Activated B cell treated with CpG ODN at 0.5 μM for 24 hours (primary cell): ENCODE measurements around the gene RNF7. TPM values are rescaled to one million over a fixed set of nuclear protein-coding genes. Genes with fewer than 3 reads are reported as not detected.
"Not testable (repeated sequence)": the region's sequence is repeated elsewhere in the genome, so short reads cannot be mapped to it uniquely, and the experiment has no call there.

Source experiments
- ATAC-seq: fragments of 200-7000 bp; cut with Tn5 transposase; one replicate; pipeline ENCODE4 v1.10.0; 2021; ENCODE audit warnings: low read depth, mild to moderate bottlenecking, moderate library complexity
- CTCF ChIA-PET: fragments of 350-600 bp; sonication (Branson Sonifier 250); formaldehyde crosslinking; loops from one replicate; lab custom pipeline; 2021; ENCODE audit warnings: antibody characterized with exemption; lab: Charles Lee
- POLR2A ChIA-PET: fragments of 350-600 bp; sonication (Branson Sonifier 250); formaldehyde crosslinking; loops from one replicate; lab custom pipeline; 2021; ENCODE audit warnings: antibody characterized with exemption; lab: Charles Lee
- DNase-seq: peaks from one replicate; pipeline ENCODE4 v3.0.0; 2022
- H3K27ac Mint-ChIP-seq: one replicate; pipeline ENCODE4 v1.8.0; 2020; ENCODE audit warnings: mixed read lengths
- H3K27me3 Mint-ChIP-seq: one replicate; pipeline ENCODE4 v1.8.0; 2021; ENCODE audit warnings: mixed read lengths
- H3K36me3 Mint-ChIP-seq: one replicate; pipeline ENCODE4 v1.8.0; 2021; ENCODE audit warnings: low read depth, mixed read lengths
- H3K4me1 Mint-ChIP-seq: one replicate; pipeline ENCODE4 v1.8.0; 2021; ENCODE audit warnings: mixed read lengths
- H3K4me3 Mint-ChIP-seq: one replicate; pipeline ENCODE4 v1.8.0; 2020; ENCODE audit warnings: mild to moderate bottlenecking, mixed read lengths
- H3K9me3 Mint-ChIP-seq: one replicate; pipeline ENCODE4 v1.8.0; 2020; ENCODE audit warnings: mixed read lengths
- CTCF ChIP-seq: fragments of 200-600 bp; IDR thresholded peaks from one replicate; pipeline ENCODE4 v1.8.0; 2022; ENCODE audit warnings: antibody characterized with exemption, mild to moderate bottlenecking
- intact Hi-C: fragments of 100-400 bp; cut with micrococcal nuclease; formaldehyde crosslinking; loops from one replicate; pipeline ENCODE4 v1.15.1; 2024
- total RNA-seq: library from RNA; stranded (reverse); gene quantifications from 2 replicates; pipeline ENCODE4 v1.2.3, GENCODE V29; 2022

The RNF7 gene
- total RNA-seq, 1 donor from 2014 or later: 62.1 TPM

- Mint-ChIP-seq H3K4me1 (no peaks in the 10 kb centered on the region), H3K9me3 (peaks cover 2% of the 10 kb centered on the region), H3K4me3 (no peak overlapping the region), H3K27me3 (peaks cover 2% of the 10 kb centered on the region), H3K27ac (no peak overlapping the region), H3K36me3 (no peaks in the 10 kb centered on the region)
- DNase-seq: no peak
- intact Hi-C loops: no loop called here
- ChIA-PET POLR2A (no interaction called here), CTCF (no interaction called here)
- TF ChIP-seq CTCF: no peak
- ATAC-seq: no peak
Observed at GRCh38 chr3:141784531-141784930, 46.4 kb downstream of the RNF7 start.

GRCh38 chr3:141788149-141788548 lies 50.1 kb downstream of the RNF7 start:
- Mint-ChIP-seq H3K36me3 (no peaks in the 10 kb centered on the region), H3K27me3 (no peaks in the 10 kb centered on the region), H3K9me3 (no peaks in the 10 kb centered on the region), H3K4me1 (no peaks in the 10 kb centered on the region), H3K27ac (no peak overlapping the region), H3K4me3 (no peak overlapping the region)
- no peak for TF ChIP-seq CTCF
- intact Hi-C loops: no loop called here
- ATAC-seq (no peak), DNase-seq (no peak)
- ChIA-PET POLR2A (no interaction called here), CTCF (no interaction called here)

GRCh38 chr3:141788750-141789149 lies 50.7 kb downstream of the RNF7 start:
- H3K36me3 Mint-ChIP-seq, POLR2A ChIA-PET: not testable (repeated sequence)

GRCh38 chr3:141789281-141789680 lies 51.2 kb downstream of the RNF7 start:
- ATAC-seq (no peak), DNase-seq (no peak)
- Mint-ChIP-seq H3K4me1 (peaks cover 1% of the 10 kb centered on the region), H3K27me3 (no peaks in the 10 kb centered on the region), H3K9me3 (no peaks in the 10 kb centered on the region), H3K27ac (no peak overlapping the region), H3K4me3 (no peak overlapping the region), H3K36me3 (no peaks in the 10 kb centered on the region)
- ChIA-PET POLR2A (no interaction called here), CTCF (no interaction called here)
- TF ChIP-seq CTCF: no peak
- intact Hi-C loops: no loop called here

More at GRCh38 chr3:141788750-141789149, 50.7 kb downstream of the RNF7 start:
- H3K4me1 Mint-ChIP-seq, H3K9me3 Mint-ChIP-seq, DNase-seq, H3K27me3 Mint-ChIP-seq, intact Hi-C loops, H3K27ac Mint-ChIP-seq, CTCF ChIA-PET, ATAC-seq, H3K4me3 Mint-ChIP-seq: not testable (repeated sequence)

- Mint-ChIP-seq H3K27ac (no peak overlapping the region), H3K27me3 (no peaks in the 10 kb centered on the region), H3K4me3 (no peak overlapping the region), H3K4me1 (peaks cover 6% of the 10 kb centered on the region), H3K9me3 (no peaks in the 10 kb centered on the region), H3K36me3 (no peaks in the 10 kb centered on the region)
- CTCF ChIA-PET: no interaction called here
- no peak for DNase-seq
- POLR2A ChIA-PET: no interaction called here
- TF ChIP-seq CTCF: no peak
- ATAC-seq: no peak
- intact Hi-C loops: no loop called here
Observed at GRCh38 chr3:141790171-141790570, 52.1 kb downstream of the RNF7 start.

- Mint-ChIP-seq H3K27me3 (no peaks in the 10 kb centered on the region), H3K36me3 (no peaks in the 10 kb centered on the region), H3K27ac (no peak overlapping the region), H3K9me3 (no peaks in the 10 kb centered on the region), H3K4me3 (no peak overlapping the region), H3K4me1 (peaks cover 27% of the 10 kb centered on the region)
- no peak for TF ChIP-seq CTCF
- CTCF ChIA-PET: no interaction called here
- ATAC-seq (no peak), DNase-seq (no peak)
- intact Hi-C loops: no loop called here
- POLR2A ChIA-PET: interaction anchor here (0.6 kb wide), 1 partner anchor 42 kb away, joined by 5 read pairs; no protein-coding TSS in a partner anchor
Observed at GRCh38 chr3:141792495-141792894, 54.4 kb downstream of the RNF7 start.
